SK-N-SH (cell line): ENCODE measurements around the gene LPO. TPM values are rescaled to one million over a fixed set of nuclear protein-coding genes. Genes with fewer than 3 reads are reported as not detected.

Experiments
- CTCF ChIA-PET: fragments of 300-600, 350-600 bp; formaldehyde crosslinking; extraction: SDS; loops from one replicate; lab custom pipeline; 2021; lab: Yijun Ruan, JAX
- POLR2A ChIA-PET: fragments of 350-600 bp; sonication (Branson Sonifier 250); formaldehyde crosslinking; extraction: SDS; loops from one replicate; lab custom pipeline; 2020; ENCODE audit warnings: antibody characterized with exemption, inconsistent platforms; lab: Yijun Ruan, JAX
- DNase-seq: peaks from one replicate; pipeline ENCODE4 v3.0.0; 2012
- H2AFZ ChIP-seq: fragments of 200-600 bp; sonication (generic); 2 replicates; pipeline ENCODE4 v1.8.1; 2016; ENCODE audit warnings: antibody characterized with exemption, mild to moderate bottlenecking, low read depth
- H3F3A ChIP-seq: fragments of 200-600 bp; sonication (generic); replicated peaks from 2 replicates; pipeline ENCODE3; 2016; ENCODE audit warnings: antibody characterized with exemption, mild to moderate bottlenecking; ENCODE audit not compliant: insufficient read depth
- H3K27ac ChIP-seq, 2 experiments: fragments of 200-500 bp in 1 of 2; fragments of 200-600 bp in 1 of 2; sonication (Bioruptor generic) in 1 of 2; sonication (generic), shearing (Covaris generic) in 1 of 2; 2 replicates each; pipeline versions ENCODE4 v1.5.1 to v1.6.1; 2014 to 2016; ENCODE audit warnings: low read depth in 2 of 2, inconsistent platforms in 1 of 2, low read length in 1 of 2, mild to moderate bottlenecking in 1 of 2, mixed read lengths in 1 of 2
- H3K27me3 ChIP-seq: fragments of 200-600 bp; sonication (generic), shearing (Covaris generic); 2 replicates; pipeline ENCODE4 v1.6.1; 2016; ENCODE audit warnings: mixed run types; ENCODE audit not compliant: insufficient read depth
- H3K36me3 ChIP-seq, 2 experiments: fragments of 200-500 bp in 1 of 2; fragments of 200-600 bp in 1 of 2; sonication (Bioruptor generic) in 1 of 2; sonication (generic) in 1 of 2; replicated peaks in 1 of 2; 2 replicates each; pipeline versions ENCODE3 to v1.5.1; 2014 to 2016; ENCODE audit warnings: low read length in 1 of 2, mild to moderate bottlenecking in 1 of 2; ENCODE audit not compliant: insufficient read depth in 2 of 2, control insufficient read depth in 1 of 2
- H3K4me1 ChIP-seq, 2 experiments: fragments of 200-500 bp in 1 of 2; fragments of 200-600 bp in 1 of 2; sonication (Bioruptor generic) in 1 of 2; sonication (generic), shearing (Covaris generic) in 1 of 2; 2 replicates each; pipeline versions ENCODE4 v1.5.1 to v1.6.1; 2014 to 2016; ENCODE audit warnings: low read depth in 1 of 2, low read length in 1 of 2, mixed run types in 1 of 2; ENCODE audit not compliant: insufficient read depth in 2 of 2, control insufficient read depth in 1 of 2
- H3K4me2 ChIP-seq: fragments of 200-600 bp; sonication (generic), shearing (Covaris generic); 2 replicates; pipeline ENCODE4 v1.6.1; 2017; ENCODE audit warnings: mixed run types
- H3K4me3 ChIP-seq, 2 experiments: fragments of 200-500 bp in 1 of 2; fragments of 200-600 bp in 1 of 2; sonication (Bioruptor generic) in 1 of 2; sonication (generic), shearing (Covaris generic) in 1 of 2; 2 replicates each; pipeline versions ENCODE4 v1.5.1 to v1.8.1; 2014 to 2016; ENCODE audit warnings: low read depth in 2 of 2, inconsistent platforms in 1 of 2, low read length in 1 of 2, mild to moderate bottlenecking in 1 of 2, mixed read lengths in 1 of 2, moderate library complexity in 1 of 2
- H3K79me2 ChIP-seq: fragments of 200-600 bp; sonication (generic); 2 replicates; pipeline ENCODE4 v1.8.1; 2017; ENCODE audit warnings: mild to moderate bottlenecking; ENCODE audit not compliant: insufficient read depth
- H3K9ac ChIP-seq: fragments of 200-600 bp; sonication (generic); 2 replicates; pipeline ENCODE4 v1.6.1; 2017; ENCODE audit warnings: mixed run types
- H3K9me2 ChIP-seq: fragments of 200-600 bp; sonication (generic); 2 replicates; pipeline ENCODE4 v1.6.1; 2017; ENCODE audit warnings: mixed run types
- H3K9me3 ChIP-seq: fragments of 200-600 bp; sonication (generic); 2 replicates; pipeline ENCODE4 v1.6.1; 2017; ENCODE audit warnings: mixed run types, mild to moderate bottlenecking, moderate library complexity
- H4K20me1 ChIP-seq: fragments of 200-600 bp; sonication (generic); 2 replicates; pipeline ENCODE4 v1.6.1; 2017; ENCODE audit warnings: mild to moderate bottlenecking, mixed run types; ENCODE audit not compliant: insufficient read depth
- CHD2 ChIP-seq: fragments of 150-350 bp; IDR thresholded peaks from 2 replicates; pipeline ENCODE4 v1.6.1; 2018; ENCODE audit warnings: low read length; ENCODE audit not compliant: partially characterized antibody
- GABPA ChIP-seq: IDR thresholded peaks from 2 replicates; pipeline ENCODE4 v1.4.0; 2012; ENCODE audit warnings: low read depth, mild to moderate bottlenecking
- NFIC ChIP-seq: IDR thresholded peaks from 2 replicates; pipeline ENCODE4 v1.4.0; 2012; ENCODE audit warnings: borderline replicate concordance
- NRF1 ChIP-seq: IDR thresholded peaks from 2 replicates; pipeline ENCODE4 v1.6.1; 2012; ENCODE audit warnings: low read depth, mild to moderate bottlenecking, low read length
- RAD21 ChIP-seq: IDR thresholded peaks from 2 replicates; pipeline ENCODE4 v1.6.1; 2012; ENCODE audit warnings: mild to moderate bottlenecking, low read length
- RCOR1 ChIP-seq: fragments of 150-350 bp; IDR thresholded peaks from 2 replicates; pipeline ENCODE4 v1.6.1; 2017; ENCODE audit warnings: antibody characterized with exemption, low read length
- SIN3A ChIP-seq: IDR thresholded peaks from 2 replicates; pipeline ENCODE4 v1.6.1; 2012; ENCODE audit warnings: low read depth, mild to moderate bottlenecking, low read length, moderate library complexity, borderline replicate concordance
- SMC3 ChIP-seq: IDR thresholded peaks from 2 replicates; pipeline ENCODE4 v1.6.1; 2012; ENCODE audit warnings: low read depth, low read length, improper control_type of control experiment
- YY1 ChIP-seq: IDR thresholded peaks from 2 replicates; pipeline ENCODE4 v1.4.0; 2012; ENCODE audit warnings: low read depth, mild to moderate bottlenecking
- WGBS: methylation state at CpG from one replicate; pipeline ENCODE4 v1.1.6; 2017; ENCODE audit warnings: low lambda C conversion rate; 5-methylcytosine and 5-hydroxymethylcytosine counted together
- polyA plus RNA-seq, 3 experiments: library from polyadenylated mRNA; depleted of rRNA; stranded (reverse); fragments of >200 nt; gene quantifications; 2 replicates each; pipeline ENCODE4 v1.2.3, GENCODE V29; 2012
- TF ChIP-seq, protein P1 (sequence below): IDR thresholded peaks from 2 replicates; pipeline ENCODE4; 2012
- TF ChIP-seq, protein P2 (sequence below): IDR thresholded peaks from 2 replicates; pipeline ENCODE4 v1.4.0; 2012; ENCODE audit warnings: low read depth, borderline replicate concordance

Gene LPO
- polyA plus RNA-seq, 1 of the 3 experiments (the other 2 are of a cell fraction): not detected

DNA sequence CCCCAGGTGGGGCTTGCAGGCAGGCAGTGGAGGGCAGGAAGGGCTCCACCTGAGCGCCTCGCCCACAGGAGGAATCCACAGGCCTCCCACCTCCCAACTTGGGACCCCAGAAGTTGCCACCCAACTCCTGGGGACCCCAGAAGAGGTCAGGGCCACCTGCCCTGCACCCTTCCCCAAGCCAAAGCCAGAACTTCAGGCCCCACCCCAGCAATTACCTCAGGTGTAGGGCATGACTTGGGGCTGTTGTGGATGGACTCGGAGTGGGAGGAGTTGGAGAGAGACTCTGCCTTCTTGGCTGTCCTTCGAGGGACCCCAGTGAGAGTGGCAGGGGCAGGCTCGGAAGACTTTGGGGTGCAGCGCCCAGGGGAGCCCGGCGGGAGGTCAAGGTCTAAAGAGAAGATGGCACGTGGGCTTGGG lies 79.7 kb downstream of the LPO start:
- H2AFZ ChIP-seq: no peak overlapping the region
- DNase-seq: no peak
- ChIA-PET CTCF (interaction anchor here (0.6 to 3.0 kb wide), 43 partner anchors 7 to 162 kb away, joined by 3 to 31 read pairs (median 5); partner anchors contain the start of genes RNF43, SUPT4H1 and TSPOAP1), POLR2A (interaction anchor here (1.2 to 2.0 kb wide), 3 partner anchors 26 to 197 kb away, joined by 5 to 14 read pairs (median 5); partner anchors contain the start of genes MTMR4 and SUPT4H1)
- H3K79me2 ChIP-seq: no peaks in the 10 kb centered on the region
- H3K27me3 ChIP-seq: no peaks in the 10 kb centered on the region
- peaks cover 0 to 2% of the 10 kb centered on the region in 2 experiments; a peak in 1 of 4 replicates for H3K4me1 ChIP-seq
- H3K36me3 ChIP-seq: no peaks in the 10 kb centered on the region
- H3K4me3 ChIP-seq: no peak overlapping the region
- no peaks in the 10 kb centered on the region for H3K9me3 ChIP-seq
- no peak overlapping the region for H3K9ac ChIP-seq
- no peaks in the 10 kb centered on the region for H4K20me1 ChIP-seq
- WGBS: 77% methylated on average over 9 of the region's 9 CpGs
- TF ChIP-seq, protein P1, sequence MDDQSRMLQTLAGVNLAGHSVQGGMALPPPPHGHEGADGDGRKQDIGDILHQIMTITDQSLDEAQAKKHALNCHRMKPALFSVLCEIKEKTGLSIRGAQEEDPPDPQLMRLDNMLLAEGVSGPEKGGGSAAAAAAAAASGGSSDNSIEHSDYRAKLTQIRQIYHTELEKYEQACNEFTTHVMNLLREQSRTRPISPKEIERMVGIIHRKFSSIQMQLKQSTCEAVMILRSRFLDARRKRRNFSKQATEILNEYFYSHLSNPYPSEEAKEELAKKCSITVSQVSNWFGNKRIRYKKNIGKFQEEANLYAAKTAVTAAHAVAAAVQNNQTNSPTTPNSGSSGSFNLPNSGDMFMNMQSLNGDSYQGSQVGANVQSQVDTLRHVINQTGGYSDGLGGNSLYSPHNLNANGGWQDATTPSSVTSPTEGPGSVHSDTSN: no peak
- TF ChIP-seq NRF1 (no peak), YY1 (no peak), SMC3 (no peak), GABPA (no peak), RCOR1 (no peak), RAD21 (no peak), NFIC (no peak), CHD2 (no peak), SIN3A (no peak)
- TF ChIP-seq, protein P2, sequence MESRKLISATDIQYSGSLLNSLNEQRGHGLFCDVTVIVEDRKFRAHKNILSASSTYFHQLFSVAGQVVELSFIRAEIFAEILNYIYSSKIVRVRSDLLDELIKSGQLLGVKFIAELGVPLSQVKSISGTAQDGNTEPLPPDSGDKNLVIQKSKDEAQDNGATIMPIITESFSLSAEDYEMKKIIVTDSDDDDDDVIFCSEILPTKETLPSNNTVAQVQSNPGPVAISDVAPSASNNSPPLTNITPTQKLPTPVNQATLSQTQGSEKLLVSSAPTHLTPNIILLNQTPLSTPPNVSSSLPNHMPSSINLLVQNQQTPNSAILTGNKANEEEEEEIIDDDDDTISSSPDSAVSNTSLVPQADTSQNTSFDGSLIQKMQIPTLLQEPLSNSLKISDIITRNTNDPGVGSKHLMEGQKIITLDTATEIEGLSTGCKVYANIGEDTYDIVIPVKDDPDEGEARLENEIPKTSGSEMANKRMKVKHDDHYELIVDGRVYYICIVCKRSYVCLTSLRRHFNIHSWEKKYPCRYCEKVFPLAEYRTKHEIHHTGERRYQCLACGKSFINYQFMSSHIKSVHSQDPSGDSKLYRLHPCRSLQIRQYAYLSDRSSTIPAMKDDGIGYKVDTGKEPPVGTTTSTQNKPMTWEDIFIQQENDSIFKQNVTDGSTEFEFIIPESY: no peak
- TF ChIP-seq, all 33 proteins: peak for 0
- Histone ChIP-seq H3K9me2 (no peaks in the 10 kb centered on the region), H3K4me2 (no peak overlapping the region), H3F3A (no peaks in the 10 kb centered on the region), H3K27ac (no peak overlapping the region)

Other genes with a start within 250 kb of the LPO start
- 248 and 291 TPM in 2 replicates for gene SRSF1, start 231.3 kb upstream of the LPO start, polyA plus RNA-seq (2012; rRNA removed)
- gene DYNLL2, start 155.2 kb upstream of the LPO start, polyA plus RNA-seq (2012; rRNA removed): 27.0 and 27.4 TPM in 2 replicates
- not detected in 2 replicates for gene OR4D1, start 90.2 kb upstream of the LPO start, polyA plus RNA-seq (2012; rRNA removed)
- gene OR4D2, start 71.6 kb upstream of the LPO start, polyA plus RNA-seq (2012; rRNA removed): not detected in 2 replicates
- gene EPX, start 45.9 kb upstream of the LPO start, polyA plus RNA-seq (2012; rRNA removed): 0.02 TPM in 1 of 2 replicates, not detected in the other
- 28.5 and 32.8 TPM in 2 replicates for gene MKS1, start 19.3 kb upstream of the LPO start, polyA plus RNA-seq (2012; rRNA removed)
- gene MPO, start 42.4 kb downstream of the LPO start, polyA plus RNA-seq (2012; rRNA removed): not detected in 2 replicates
- 0.79 and 1.9 TPM in 2 replicates for gene TSPOAP1, start 90.2 kb downstream of the LPO start, polyA plus RNA-seq (2012; rRNA removed)
- 165 and 205 TPM in 2 replicates for gene SUPT4H1, start 113.6 kb downstream of the LPO start, polyA plus RNA-seq (2012; rRNA removed)
- gene RNF43, start 178.9 kb downstream of the LPO start, polyA plus RNA-seq (2012; rRNA removed): not detected in 2 replicates
- gene HSF5, start 249.8 kb downstream of the LPO start, polyA plus RNA-seq (2012; rRNA removed): not detected in 2 replicates